Measurements from ENCODE around the gene GJA3. TPM values are rescaled to one million over a fixed set of nuclear protein-coding genes. Genes with fewer than 3 reads are reported as not detected.

GJA3 gene
- total and polyA plus RNA-seq, 2 donors (not counting 1 experiment from before 2014, with no cell fraction given): 0.28 to 0.59 TPM

DNA sequence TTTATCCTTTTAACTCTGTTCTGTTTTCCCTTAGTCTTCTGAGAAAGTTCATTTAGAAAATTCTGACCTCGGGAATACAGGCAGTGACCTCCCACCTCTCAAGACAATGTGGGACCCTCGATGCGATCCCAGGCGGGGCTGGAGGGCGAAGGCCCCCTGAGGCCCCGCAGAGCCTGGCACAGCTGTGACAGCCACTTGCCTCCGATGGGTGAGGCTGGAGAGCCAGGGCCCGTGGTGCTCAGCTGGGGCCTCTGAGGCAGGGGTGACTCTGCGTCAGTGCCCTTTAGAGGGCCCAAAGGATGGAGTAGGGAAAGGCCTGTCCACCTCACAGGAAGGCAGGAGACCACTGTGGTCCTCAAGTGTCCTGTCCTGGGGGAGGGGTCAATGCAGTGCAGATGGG, 10.3 kb downstream of the GJA3 start:
- peaks cover 0 to 4% (median 2%) of the 10 kb centered on the region in 4 experiments for H3K27me3 ChIP-seq (replicated peaks in 1 of 4; ENCODE audit: control extremely low read depth in 1 of 4, control insufficient read depth in 3 of 4, insufficient read depth in 4 of 4, low read length in 3 of 4)
- no peak overlapping the region for H3K4me3 Mint-ChIP-seq
- no peak overlapping the region for H3K9ac ChIP-seq (ENCODE audit: low read length)
- H3K9me3 ChIP-seq (ENCODE audit: control extremely low read depth in 1 of 3, control insufficient read depth in 2 of 3, insufficient read depth in 1 of 3, low read length in 2 of 3): no peaks in the 10 kb centered on the region
- H3K4me2 ChIP-seq (replicated peaks; ENCODE audit: low read depth, low read length, poor library complexity, severe bottlenecking): no peak overlapping the region
- intact Hi-C loops (cut with micrococcal nuclease): no loop called here
- no peaks in the 10 kb centered on the region for H3K36me3 ChIP-seq (replicated peaks in 1 of 2; ENCODE audit: control extremely low read depth in 1 of 2, control insufficient read depth in 1 of 2, extremely low read depth in 1 of 2, insufficient read depth in 2 of 2, low read length in 1 of 2)
- H3K4me1 ChIP-seq (ENCODE audit: control insufficient read depth in 2 of 2, insufficient read depth in 2 of 2, low read length in 2 of 2): no peaks in the 10 kb centered on the region
- peaks cover 6% of the 10 kb centered on the region for H4K20me1 ChIP-seq (ENCODE audit: control insufficient read depth, insufficient read depth, low read length, poor library complexity, severe bottlenecking)
- H3K27ac Mint-ChIP-seq: no peak overlapping the region
- H2AFZ ChIP-seq (ENCODE audit: insufficient read depth, low read depth, low read length, poor library complexity, severe bottlenecking): no peak overlapping the region
- H3K4me3 ChIP-seq (ENCODE audit: control extremely low read depth in 1 of 5, extremely low read depth in 1 of 5, insufficient read depth in 1 of 5, low read depth in 2 of 5, low read length in 4 of 5): no peak overlapping the region
- TF ChIP-seq, protein P1, sequence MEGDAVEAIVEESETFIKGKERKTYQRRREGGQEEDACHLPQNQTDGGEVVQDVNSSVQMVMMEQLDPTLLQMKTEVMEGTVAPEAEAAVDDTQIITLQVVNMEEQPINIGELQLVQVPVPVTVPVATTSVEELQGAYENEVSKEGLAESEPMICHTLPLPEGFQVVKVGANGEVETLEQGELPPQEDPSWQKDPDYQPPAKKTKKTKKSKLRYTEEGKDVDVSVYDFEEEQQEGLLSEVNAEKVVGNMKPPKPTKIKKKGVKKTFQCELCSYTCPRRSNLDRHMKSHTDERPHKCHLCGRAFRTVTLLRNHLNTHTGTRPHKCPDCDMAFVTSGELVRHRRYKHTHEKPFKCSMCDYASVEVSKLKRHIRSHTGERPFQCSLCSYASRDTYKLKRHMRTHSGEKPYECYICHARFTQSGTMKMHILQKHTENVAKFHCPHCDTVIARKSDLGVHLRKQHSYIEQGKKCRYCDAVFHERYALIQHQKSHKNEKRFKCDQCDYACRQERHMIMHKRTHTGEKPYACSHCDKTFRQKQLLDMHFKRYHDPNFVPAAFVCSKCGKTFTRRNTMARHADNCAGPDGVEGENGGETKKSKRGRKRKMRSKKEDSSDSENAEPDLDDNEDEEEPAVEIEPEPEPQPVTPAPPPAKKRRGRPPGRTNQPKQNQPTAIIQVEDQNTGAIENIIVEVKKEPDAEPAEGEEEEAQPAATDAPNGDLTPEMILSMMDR (IDR thresholded peaks at IDR 0.05): no peak
- no peak for TF ChIP-seq EZH2 (IDR thresholded peaks at IDR 0.05; ENCODE audit: borderline replicate concordance, insufficient read depth, low read depth, low read length, poor library complexity, severe bottlenecking)
- ChIA-PET POLR2A (no interaction called here), CTCF (no interaction called here)
- peaks cover 40% of the 10 kb centered on the region for H3K27me3 Mint-ChIP-seq
- no peak overlapping the region for H3K27ac ChIP-seq (ENCODE audit: low read length in 2 of 2)
- WGBS (ENCODE audit: insufficient coverage): 89% methylated on average over 9 of the region's 9 CpGs
- no peak for DNase-seq
- H3K9me3 Mint-ChIP-seq (ENCODE audit: insufficient read depth): no peaks in the 10 kb centered on the region
- H3K79me2 ChIP-seq (ENCODE audit: control insufficient read depth, insufficient read depth, low read length): peaks cover 3% of the 10 kb centered on the region
- H3K4me1 Mint-ChIP-seq: no peaks in the 10 kb centered on the region
- ATAC-seq (ENCODE audit: low read depth): no peak

- DNase-seq: no peak
Observed at GRCh38 chr13:20149762-20150161, 11.1 kb downstream of the GJA3 start.

More at GRCh38 chr13:20149762-20150161, 11.1 kb downstream of the GJA3 start:
- no peaks in the 10 kb centered on the region for H3K4me1 ChIP-seq (ENCODE audit: control insufficient read depth in 2 of 2, insufficient read depth in 2 of 2, low read length in 2 of 2)
- ChIA-PET POLR2A (no interaction called here), CTCF (no interaction called here)
- intact Hi-C loops (cut with micrococcal nuclease): no loop called here
- Mint-ChIP-seq H3K4me3 (no peak overlapping the region), H3K9me3 (ENCODE audit: insufficient read depth) (no peaks in the 10 kb centered on the region), H3K27me3 (peaks cover 44% of the 10 kb centered on the region), H3K4me1 (no peaks in the 10 kb centered on the region), H3K27ac (no peak overlapping the region)
- H3K27ac ChIP-seq (ENCODE audit: low read length in 2 of 2): no peak overlapping the region
- TF ChIP-seq EZH2 (IDR thresholded peaks at IDR 0.05; ENCODE audit: borderline replicate concordance, insufficient read depth, low read depth, low read length, poor library complexity, severe bottlenecking): no peak
- TF ChIP-seq, protein P1 (IDR thresholded peaks at IDR 0.05): no peak
- no peak overlapping the region for H3K4me2 ChIP-seq (replicated peaks; ENCODE audit: low read depth, low read length, poor library complexity, severe bottlenecking)
- H3K36me3 ChIP-seq (replicated peaks in 1 of 2; ENCODE audit: control extremely low read depth in 1 of 2, control insufficient read depth in 1 of 2, extremely low read depth in 1 of 2, insufficient read depth in 2 of 2, low read length in 1 of 2): no peaks in the 10 kb centered on the region
- H4K20me1 ChIP-seq (ENCODE audit: control insufficient read depth, insufficient read depth, low read length, poor library complexity, severe bottlenecking): peaks cover 6% of the 10 kb centered on the region
- no peak overlapping the region for H2AFZ ChIP-seq (ENCODE audit: insufficient read depth, low read depth, low read length, poor library complexity, severe bottlenecking)
- peaks cover 0 to 4% (median 2%) of the 10 kb centered on the region in 4 experiments for H3K27me3 ChIP-seq (replicated peaks in 1 of 4; ENCODE audit: control extremely low read depth in 1 of 4, control insufficient read depth in 3 of 4, insufficient read depth in 4 of 4, low read length in 3 of 4)
- no peak overlapping the region for H3K9ac ChIP-seq (ENCODE audit: low read length)
- H3K4me3 ChIP-seq (ENCODE audit: control extremely low read depth in 1 of 5, extremely low read depth in 1 of 5, insufficient read depth in 1 of 5, low read depth in 2 of 5, low read length in 4 of 5): no peak overlapping the region
- no peaks in the 10 kb centered on the region for H3K9me3 ChIP-seq (ENCODE audit: control extremely low read depth in 1 of 3, control insufficient read depth in 2 of 3, insufficient read depth in 1 of 3, low read length in 2 of 3)
- WGBS (ENCODE audit: insufficient coverage): 82% methylated on average over 9 of the region's 9 CpGs
- H3K79me2 ChIP-seq (ENCODE audit: control insufficient read depth, insufficient read depth, low read length): peaks cover 3% of the 10 kb centered on the region
- ATAC-seq (ENCODE audit: low read depth): no peak
